ENCODE results near the gene P4HA1. TPM values are rescaled to one million over a fixed set of nuclear protein-coding genes. Genes with fewer than 3 reads are reported as not detected.

Gene P4HA1
- total and polyA plus RNA-seq, 9 of the 15 experiments (the other 6 are each of a cell fraction or from before 2014, with no cell fraction given), result 20.2 to 177 (median 28.6) TPM

DNA sequence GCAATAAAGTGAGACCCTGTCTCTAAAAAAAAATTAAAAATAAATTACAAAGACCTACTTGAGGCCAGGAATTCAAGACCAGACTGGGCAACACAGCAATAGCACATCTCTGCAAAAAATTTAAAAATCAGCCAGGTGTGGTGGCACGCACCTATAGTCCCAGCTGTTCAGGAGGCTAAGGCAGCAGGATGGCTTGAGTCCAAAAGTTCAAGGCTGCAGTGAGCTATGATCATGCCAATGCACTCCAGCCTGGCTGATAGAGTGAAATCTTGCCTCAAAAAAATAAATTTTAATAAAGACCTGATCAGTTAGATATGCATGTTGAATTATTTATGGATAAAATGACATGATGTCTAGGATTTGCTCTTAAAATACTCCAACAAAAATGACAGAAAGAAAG, 34.9 kb downstream of the P4HA1 start (continued):
- TF ChIP-seq, protein P1, sequence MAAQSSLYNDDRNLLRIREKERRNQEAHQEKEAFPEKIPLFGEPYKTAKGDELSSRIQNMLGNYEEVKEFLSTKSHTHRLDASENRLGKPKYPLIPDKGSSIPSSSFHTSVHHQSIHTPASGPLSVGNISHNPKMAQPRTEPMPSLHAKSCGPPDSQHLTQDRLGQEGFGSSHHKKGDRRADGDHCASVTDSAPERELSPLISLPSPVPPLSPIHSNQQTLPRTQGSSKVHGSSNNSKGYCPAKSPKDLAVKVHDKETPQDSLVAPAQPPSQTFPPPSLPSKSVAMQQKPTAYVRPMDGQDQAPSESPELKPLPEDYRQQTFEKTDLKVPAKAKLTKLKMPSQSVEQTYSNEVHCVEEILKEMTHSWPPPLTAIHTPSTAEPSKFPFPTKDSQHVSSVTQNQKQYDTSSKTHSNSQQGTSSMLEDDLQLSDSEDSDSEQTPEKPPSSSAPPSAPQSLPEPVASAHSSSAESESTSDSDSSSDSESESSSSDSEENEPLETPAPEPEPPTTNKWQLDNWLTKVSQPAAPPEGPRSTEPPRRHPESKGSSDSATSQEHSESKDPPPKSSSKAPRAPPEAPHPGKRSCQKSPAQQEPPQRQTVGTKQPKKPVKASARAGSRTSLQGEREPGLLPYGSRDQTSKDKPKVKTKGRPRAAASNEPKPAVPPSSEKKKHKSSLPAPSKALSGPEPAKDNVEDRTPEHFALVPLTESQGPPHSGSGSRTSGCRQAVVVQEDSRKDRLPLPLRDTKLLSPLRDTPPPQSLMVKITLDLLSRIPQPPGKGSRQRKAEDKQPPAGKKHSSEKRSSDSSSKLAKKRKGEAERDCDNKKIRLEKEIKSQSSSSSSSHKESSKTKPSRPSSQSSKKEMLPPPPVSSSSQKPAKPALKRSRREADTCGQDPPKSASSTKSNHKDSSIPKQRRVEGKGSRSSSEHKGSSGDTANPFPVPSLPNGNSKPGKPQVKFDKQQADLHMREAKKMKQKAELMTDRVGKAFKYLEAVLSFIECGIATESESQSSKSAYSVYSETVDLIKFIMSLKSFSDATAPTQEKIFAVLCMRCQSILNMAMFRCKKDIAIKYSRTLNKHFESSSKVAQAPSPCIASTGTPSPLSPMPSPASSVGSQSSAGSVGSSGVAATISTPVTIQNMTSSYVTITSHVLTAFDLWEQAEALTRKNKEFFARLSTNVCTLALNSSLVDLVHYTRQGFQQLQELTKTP (IDR thresholded peaks at IDR 0.05; ENCODE audit: low read depth in 1 of 2, partially characterized antibody in 2 of 2), result no peak
- no peak for TF ChIP-seq TFAM (CRISPR knock-in tag; conservative IDR thresholded peaks at IDR 0.05)
- TF ChIP-seq MLLT1 (IDR thresholded peaks at IDR 0.05), result no peak
- TF ChIP-seq FOXP1 (CRISPR knock-in tag; IDR thresholded peaks at IDR 0.05), result no peak
